Endometrium (tissue), 2 donors: ENCODE measurements around the gene PAPLN.
A peak's percentile ranks its signal among the peaks of the same experiment; 100 is the strongest.
"Not testable (repeated sequence)": the region's sequence is repeated elsewhere in the genome, so short reads cannot be mapped to it uniquely, and the experiment has no call there.

Source experiments
- FAIRE-seq: peaks from 2 replicates; lab custom pipeline; 2012; peaks lifted over from hg19 to GRCh38; lab: Jason Lieb, UNC
- donor health status: control.
- donor health status: control.

PAPLN gene, protein sequence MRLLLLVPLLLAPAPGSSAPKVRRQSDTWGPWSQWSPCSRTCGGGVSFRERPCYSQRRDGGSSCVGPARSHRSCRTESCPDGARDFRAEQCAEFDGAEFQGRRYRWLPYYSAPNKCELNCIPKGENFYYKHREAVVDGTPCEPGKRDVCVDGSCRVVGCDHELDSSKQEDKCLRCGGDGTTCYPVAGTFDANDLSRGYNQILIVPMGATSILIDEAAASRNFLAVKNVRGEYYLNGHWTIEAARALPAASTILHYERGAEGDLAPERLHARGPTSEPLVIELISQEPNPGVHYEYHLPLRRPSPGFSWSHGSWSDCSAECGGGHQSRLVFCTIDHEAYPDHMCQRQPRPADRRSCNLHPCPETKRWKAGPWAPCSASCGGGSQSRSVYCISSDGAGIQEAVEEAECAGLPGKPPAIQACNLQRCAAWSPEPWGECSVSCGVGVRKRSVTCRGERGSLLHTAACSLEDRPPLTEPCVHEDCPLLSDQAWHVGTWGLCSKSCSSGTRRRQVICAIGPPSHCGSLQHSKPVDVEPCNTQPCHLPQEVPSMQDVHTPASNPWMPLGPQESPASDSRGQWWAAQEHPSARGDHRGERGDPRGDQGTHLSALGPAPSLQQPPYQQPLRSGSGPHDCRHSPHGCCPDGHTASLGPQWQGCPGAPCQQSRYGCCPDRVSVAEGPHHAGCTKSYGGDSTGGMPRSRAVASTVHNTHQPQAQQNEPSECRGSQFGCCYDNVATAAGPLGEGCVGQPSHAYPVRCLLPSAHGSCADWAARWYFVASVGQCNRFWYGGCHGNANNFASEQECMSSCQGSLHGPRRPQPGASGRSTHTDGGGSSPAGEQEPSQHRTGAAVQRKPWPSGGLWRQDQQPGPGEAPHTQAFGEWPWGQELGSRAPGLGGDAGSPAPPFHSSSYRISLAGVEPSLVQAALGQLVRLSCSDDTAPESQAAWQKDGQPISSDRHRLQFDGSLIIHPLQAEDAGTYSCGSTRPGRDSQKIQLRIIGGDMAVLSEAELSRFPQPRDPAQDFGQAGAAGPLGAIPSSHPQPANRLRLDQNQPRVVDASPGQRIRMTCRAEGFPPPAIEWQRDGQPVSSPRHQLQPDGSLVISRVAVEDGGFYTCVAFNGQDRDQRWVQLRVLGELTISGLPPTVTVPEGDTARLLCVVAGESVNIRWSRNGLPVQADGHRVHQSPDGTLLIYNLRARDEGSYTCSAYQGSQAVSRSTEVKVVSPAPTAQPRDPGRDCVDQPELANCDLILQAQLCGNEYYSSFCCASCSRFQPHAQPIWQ

DNA sequence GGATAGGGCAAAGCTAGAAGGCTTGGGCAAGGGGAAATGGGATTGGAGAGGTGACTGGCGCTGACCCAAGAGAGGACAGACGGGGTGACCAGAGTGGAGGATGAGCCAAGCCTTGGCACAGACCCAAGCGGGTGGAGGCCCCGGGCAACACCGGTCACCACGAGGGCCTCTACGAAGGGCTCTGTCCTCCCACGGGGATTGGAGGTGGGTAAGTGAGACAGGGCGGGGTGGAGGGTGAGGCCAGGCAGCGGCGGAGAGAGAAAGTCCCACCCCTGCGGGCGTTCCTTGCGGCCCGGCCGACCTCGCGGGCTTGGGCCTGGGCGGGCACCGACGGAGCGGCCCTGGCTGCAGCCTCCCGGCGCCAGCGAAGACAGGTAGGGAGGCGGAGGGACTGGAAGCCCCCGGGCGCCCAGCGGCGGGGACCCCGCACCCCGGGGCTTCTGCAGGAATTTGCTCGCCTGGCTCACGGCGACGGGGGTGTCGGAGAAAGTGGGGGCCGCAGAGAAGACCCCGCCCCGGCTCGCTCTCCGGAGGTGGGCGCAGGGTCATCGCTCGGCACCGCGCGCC lies at the start of gene PAPLN:
PAPLN (plus strand) TSS at position 288 of the 567 bp plus-strand sequence. CDS start 2,273 bp downstream, outside the sequence.
- no peak for FAIRE-seq

DNA sequence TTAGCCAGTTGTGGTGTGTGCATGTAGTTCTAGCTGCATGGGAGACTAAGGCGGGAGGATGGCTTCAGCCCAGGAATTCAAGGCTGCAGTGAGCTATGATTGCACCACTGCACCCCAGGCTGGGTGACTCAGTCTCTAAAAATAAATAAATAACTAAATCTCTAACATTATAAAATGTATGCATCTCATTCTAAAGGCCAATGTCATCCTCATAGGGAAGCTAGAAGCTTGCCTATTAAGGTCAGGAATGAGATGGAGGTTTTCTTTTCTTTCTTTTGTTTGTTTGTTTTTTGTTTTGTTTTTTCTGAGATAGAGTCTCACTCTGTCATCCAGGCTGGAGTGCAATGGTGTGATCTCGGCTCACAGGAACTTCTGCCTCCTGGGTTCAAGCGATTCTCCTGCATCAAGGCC lies 48.8 kb upstream of the PAPLN start:
- no peak for FAIRE-seq

DNA sequence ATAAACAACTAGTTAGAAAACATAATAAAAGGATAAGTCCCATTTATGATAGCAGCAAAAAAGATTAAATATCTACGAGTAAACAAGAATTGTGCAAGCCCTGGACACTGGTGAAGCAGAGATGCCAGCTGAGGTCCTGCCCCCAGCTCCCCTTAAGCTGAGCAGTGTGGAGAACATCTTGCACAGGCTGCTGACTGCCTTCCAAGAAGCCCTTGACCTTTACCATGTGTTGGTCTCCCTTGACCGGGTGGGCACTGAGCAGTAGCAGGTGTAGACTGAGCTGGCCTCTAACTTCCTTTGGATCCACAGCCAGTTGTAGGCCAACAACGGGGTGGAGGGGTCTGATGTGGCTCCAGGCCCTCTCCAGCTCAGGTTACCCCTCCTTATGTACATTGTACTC lies 47.7 kb upstream of the PAPLN start:
- no peak for FAIRE-seq

DNA sequence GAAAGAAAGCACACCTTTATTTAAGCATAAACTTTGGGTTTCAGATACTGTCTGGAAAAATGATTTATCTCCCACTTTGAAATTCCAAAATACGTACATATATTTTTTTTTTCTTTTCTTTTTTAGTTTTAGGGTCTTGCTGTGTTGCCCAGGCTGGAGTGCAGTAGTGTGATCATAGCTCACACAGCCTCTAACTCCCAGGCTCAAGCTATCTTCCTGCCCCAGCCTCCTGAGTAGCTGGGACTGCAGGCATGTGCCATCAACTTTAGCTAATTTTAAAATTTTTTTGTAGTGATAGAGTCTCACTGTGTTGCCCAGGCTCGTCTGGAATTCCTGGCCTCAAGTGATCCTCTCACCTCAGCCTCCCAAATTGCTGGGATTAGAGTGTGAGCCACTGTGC lies 45.9 kb upstream of the PAPLN start:
- FAIRE-seq = no peak

DNA sequence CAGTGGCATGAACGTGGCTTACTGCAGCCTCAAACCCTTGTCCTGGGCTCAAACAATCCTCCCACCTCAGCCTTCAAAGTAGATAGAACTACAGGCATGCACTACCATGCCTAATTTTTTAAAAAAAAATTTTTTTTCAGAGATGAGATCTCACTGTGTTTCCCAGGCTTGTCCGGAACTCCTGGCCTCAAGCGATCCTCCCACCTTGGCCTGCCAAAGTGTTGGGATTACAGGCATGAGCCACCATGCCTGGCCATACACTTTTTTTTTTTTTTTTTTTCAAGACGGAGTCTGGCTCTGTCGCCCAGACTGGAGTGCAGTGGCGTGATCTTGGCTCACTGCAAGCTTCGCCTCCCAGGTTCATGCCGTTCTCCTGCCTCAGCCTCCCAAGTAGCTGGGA lies 43.0 kb upstream of the PAPLN start:
- not testable (repeated sequence) for FAIRE-seq

DNA sequence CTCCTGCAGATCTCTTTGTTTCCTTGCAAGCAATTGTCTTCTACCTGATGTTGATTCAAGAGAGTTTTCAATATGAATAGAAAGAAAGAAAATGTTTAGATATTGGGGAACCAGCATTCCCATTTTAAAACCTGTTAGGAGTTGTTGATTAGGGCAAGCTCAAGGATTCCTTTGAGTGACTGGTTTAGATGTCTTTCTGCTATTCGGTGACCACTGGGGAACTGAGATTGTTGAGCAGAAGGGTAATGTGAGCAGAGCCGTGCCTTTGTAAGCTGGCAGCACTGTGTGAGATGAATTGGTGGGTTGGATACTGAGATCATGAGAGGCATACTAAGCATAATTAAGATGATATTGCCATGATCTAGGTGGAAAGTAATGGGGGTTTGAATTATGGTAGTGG lies 39.1 kb upstream of the PAPLN start:
- no peak for FAIRE-seq

DNA sequence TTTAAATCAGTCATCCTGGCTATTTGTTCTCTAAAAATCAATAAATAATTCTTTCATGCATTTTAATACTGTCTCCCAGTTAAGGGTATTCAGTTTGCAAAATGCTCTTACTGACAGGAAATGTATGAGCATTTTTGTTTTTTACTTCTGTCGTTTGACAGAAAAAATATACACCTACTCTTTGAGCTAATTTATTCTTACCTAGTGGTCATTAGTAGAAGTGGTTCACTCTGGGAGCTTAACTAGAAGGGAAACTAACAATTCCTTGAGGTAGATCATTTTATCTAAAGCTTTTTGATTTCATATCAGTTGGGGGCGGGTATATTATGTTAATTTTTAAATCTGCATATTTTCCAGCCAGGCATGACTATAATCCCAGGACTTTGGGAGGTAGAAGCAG lies 33.8 kb upstream of the PAPLN start:
- FAIRE-seq = no peak

DNA sequence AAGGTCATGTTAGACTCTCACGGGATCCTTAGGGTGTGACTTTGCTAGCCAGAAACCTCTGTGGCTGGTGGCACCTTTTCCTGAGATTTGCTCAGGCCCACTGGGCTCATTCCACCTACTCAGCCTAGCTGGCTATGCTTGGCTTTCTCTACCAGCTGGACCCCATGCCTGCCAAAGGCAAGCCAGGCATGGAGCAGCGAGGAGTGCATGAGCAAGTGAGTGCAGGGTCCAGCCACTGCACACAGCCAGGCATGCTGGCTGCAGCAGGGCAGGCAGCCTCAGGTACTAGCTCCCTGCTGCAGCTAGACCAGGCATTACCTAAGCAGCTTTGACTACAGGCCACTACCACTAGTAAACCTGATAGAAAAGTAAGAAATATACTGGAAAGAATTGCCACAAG lies 29.7 kb upstream of the PAPLN start:
- FAIRE-seq = no peak

DNA sequence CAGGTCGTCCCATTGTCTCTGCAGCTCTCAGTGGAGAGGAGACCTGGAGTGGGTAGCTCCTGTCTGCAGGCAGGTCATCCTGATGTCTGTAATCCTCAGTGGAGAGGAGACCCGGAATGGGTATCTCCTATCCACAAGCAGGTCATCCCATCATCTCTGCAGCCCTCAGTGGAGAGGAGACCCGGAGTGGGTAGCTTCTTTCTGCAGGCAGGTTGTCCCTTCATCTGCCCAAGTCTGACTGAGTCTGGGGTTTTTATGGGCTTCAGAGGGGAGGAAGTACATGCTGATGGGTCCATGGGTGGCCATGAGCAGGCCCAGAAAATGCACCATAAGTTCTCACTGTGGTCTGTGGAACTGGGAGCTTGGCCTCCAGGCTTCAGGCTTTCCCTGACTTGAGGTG lies 28.9 kb upstream of the PAPLN start:
- FAIRE-seq = no peak

DNA sequence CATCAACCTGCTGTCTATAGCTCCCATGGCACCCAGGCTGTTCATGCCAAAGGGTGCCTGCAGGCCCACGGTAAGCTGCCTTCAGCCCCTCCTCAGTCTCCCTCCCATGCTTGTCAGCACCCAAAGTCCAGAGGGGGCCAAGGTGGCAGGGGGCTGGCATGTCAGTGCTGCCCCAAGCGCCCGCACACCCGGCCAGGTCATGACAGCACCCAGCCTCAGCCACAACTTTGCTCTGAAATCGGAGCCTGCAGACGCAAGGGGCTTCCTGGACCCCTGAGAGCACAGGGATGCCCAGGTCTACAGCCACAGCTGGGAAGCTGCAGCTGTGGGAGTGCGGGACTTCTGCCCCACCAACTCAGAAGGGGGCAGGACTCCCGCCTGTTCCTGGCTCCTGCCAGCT lies 28.5 kb upstream of the PAPLN start:
- no peak for FAIRE-seq

DNA sequence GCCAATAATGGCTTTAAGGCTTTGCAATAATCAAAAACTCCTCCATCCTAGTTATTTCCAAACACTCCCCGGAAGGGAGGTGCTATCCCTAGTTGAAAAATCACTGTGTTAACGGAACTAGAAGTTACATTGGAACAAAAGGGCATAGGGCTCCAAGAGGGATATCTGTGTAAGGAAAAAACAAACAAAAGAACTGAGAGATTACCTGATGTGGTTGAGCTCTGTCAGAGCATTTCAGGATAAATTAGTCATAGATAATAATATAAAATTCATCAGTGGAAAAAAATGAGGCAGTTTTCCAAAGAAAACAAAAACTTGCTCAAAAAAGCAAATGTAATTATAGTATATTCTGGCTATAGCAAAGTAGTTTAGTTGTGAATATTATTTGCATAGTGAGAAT lies 27.4 kb upstream of the PAPLN start:
- no peak for FAIRE-seq

DNA sequence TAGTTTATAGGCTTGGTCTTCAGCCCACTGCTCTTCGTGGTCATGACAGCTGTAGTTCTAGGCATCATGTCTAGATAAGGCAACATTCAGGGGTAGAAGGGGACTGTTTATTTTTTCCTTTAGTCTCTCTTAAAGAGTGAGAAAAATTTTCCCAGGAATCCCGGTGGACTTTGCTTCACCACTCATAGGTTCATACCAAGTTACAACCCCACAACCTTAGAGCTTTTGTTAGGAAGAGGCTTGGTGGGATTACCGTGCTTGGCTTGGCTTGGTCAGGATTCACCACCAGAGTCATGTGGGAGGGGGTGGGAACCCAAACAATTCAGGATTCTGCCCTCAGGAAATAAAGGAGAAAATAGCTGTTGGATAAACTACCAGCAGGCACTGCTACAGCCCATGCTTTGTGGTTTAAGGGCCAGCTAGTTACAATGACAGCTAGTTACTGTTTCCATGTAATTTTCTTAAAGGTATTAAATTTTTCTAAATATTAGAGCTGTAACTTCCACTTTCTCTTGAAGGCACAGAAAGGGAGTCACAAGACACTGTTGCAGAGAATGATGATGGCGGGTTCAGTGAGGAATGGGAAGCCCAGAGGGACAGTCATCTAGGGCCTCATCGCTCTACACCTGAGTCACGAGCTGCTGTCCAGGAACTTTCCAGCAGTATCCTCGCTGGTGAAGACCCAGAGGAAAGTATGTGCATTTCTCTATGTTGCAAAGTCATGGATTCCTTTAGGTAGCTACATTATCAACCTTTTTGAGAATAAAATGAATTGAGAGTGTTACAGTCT lies 25.9 kb upstream of the PAPLN start:
- no peak for FAIRE-seq

DNA sequence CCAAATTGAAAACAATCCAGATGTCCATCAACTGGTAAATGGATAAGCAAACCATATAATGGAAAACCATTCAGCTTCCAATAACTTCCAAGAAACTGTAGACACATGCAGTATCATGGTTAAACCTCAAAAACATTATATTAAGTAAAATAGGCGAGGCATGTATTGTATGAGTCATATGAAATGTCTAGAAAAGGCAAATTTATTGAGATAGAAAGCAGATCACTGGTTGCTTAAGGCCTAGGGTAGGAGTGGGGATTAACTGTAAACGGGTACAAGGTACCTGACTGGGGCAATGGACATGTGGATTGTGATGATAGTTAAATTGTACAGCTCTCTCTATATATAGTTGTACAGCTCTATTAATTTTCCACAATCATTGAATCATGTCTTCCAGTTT lies 21.3 kb upstream of the PAPLN start:
- FAIRE-seq = no peak

DNA sequence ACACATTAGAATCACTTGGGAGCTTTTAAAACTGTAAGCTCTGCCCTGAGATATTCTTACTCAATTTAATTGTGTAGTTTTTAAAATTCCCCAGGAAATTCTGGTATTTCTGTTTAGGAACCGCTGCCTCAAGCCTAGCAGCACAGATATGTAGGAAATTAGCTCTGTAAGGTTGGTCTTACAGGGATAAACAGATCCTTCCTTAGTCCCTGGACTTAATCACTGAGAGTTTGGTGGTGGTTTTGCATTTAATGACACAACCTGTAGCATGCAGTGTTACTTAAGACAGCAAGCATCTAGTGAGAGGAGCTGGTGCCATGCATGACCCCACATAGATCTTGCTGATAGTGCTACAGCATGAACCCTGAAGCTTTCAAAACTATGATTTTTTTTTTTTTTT lies 19.9 kb upstream of the PAPLN start:
- FAIRE-seq = no peak

DNA sequence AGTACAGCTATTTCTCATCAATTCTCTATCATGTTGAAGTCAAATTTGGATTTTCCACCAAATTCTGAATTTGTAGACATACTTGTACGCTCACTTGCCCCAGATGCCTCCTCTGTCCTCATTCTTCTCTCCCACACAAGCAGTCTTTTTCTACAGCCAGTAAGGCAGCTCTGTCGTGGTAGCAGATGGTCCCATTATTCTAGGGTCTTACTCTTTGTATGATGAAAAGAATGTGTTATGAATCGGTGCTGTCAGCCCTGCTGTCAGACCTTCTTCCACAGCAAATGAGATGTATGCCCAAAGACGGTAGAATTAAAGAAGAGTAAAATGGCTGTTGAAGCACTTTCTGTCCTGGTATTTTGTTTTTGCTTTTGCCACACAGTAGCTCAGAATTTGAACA lies 17.2 kb upstream of the PAPLN start:
- FAIRE-seq = no peak

DNA sequence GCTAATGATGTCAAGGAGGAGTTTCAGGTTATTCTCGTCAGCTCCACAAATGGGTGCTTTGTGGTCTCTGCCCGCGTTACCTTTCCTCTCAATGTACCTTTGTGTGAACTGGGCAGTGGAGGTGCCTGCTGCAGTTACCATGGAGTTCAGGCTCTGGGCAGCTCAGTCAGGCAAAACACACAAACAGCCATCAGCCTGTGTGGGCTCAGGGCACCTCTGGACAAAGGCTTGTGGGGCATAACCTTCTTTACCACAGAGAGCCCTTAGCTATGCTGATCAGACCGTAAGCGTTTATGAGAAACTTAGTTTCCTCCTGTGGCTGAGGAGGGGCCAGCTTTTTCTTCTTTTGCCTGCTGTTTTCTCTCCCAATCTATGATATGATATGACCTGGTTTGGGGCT lies 16.7 kb upstream of the PAPLN start:
- no peak for FAIRE-seq

DNA sequence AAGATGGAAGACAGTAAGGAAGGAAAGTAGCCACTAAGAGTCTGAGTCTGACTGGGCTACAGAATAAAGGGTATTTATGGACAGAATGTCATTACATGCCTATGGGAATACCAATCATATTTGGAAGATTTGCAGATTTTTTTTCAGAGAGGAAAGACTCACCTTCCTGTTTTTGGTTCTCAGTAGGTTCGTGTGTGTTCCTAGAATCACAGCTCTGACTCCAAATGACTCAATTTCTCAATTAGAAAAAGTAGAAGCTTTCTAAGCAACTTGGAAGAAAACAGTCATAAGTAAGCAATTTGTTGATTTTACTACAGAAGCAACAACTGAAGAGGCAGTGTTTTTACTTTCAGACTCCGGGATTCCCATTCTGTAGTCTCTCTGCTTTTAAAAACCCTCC lies 15.4 kb upstream of the PAPLN start:
- FAIRE-seq = no peak

DNA sequence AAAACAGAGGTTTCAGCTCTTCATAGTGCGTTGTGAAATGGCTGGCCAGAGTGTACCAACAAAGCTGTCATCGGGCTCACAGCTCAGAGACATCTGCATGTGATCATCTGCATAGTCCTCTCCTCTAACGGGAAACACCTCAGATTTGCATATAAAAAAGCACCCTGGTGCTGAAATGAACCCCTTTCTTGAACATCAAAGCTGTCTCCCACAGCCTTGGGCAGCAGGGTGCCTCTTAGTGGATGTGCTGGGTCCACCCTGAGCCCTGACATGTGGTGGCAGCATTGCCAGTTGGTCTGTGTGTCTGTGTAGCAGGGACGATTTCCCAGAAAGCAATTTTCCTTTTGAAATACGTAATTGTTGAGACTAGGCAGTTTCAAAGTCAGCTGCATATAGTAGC lies 14.3 kb upstream of the PAPLN start:
- no peak for FAIRE-seq

DNA sequence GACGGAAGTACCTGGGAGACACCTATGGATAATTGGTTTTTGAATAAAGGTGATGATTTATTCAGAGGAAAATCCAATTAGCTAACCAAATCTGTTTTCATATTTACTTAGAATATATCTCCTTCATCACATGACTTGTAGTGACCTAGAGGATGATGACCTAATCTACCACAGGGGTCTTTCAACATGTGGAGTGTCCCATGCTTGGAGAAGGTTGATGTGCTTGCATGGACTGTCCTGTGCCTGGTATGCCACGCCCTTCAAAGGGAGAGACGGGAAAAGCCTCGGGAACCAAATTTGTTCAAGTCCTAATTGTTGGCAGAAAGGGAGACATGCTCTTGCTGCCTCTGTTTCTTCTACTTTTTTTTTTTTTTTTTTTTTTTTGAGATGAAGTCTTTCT lies 11.8 kb upstream of the PAPLN start:
- no peak for FAIRE-seq

DNA sequence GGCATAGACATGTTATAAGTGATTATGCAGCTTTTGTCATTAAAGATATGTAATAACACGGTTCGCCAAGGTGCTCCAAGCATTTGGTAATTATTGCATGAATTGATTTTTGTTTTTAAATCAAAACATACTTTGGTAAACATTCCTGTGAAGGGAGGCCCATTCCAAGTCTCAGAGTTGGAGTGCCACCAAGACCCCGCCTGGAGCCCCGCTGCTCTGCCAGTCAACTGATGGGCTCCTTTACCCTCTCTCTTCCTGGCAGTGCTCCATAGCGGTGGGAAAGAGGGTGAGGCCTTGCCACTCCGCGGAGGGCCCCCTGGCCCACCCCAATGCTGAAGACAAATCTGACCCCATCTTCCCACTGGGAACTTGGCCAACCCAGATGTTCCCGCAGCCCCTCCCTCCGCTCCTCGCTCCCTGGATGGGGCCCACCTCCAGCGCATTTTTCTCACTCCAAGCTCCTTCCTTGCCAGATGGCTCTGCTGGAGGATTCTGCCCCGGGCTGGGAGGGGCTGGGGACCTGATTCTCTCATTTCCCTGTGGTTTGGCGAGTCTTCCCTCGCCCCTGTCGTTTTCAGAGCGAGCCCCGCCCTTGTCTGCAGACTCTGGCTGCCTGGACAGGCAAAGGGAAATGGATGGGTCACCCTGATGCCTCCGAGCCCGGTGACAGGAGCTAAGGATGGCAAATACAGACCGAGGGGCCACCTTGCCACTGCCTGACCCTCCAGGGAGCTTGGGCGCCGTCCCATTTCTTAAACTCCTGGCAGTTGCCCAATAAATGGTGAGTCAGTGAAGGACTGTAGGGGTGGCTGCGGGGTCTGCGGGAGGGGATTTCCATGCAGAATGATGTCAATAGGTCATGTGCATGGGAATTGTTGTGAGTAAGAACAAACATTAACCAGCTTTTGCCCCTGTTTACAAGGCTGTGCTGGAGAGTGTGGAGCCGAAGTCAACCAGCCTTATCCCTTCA lies 9.2 kb upstream of the PAPLN start:
- FAIRE-seq = peak; percentile 59
